ENCODE results near the gene SULT1C2.

DNA sequence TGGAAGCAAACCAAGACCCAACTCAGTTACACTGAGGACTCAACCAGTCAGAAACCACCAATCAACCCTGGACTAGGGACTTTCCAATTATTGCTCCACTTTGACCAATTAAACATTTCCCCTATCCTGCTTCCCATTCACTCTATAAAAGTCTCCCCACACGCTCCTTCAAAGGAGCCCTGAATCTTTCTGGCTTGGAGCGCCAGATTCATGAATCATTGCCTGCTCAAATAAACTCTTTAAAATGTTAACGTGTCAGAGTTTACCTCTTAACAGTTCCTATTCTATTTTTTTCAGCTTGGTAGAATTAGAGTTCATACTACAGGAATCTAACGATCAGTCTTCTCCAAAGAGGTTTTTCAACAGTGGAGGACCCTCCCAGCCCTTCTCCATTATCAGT, 20.7 kb upstream of the SULT1C2 start:
- TF ChIP-seq CTCF (IDR thresholded peaks at IDR 0.05; ENCODE audit: borderline replicate concordance, extremely low read depth, low read length, poor library complexity, severe bottlenecking) (no peak), EZH2 (IDR thresholded peaks at IDR 0.05; ENCODE audit: borderline replicate concordance, low read depth, low read length, severe bottlenecking) (no peak)

All from DND-41 (cell line).